Stimulated activated naive B cell treated with anti-CD40 and anti-IgM and Interleukin-4, amounts not matched to agents 10 μg/mL and 1 μg/mL and 100 μg/mL, for 72 hours (primary cell): ENCODE data around the gene SMIM10.
"Not testable (repeated sequence)": the region's sequence is repeated elsewhere in the genome, so short reads cannot be mapped to it uniquely, and the experiment has no call there.

ENCODE experiments used
- ATAC-seq, 2 donors: fragments of 150-1000 bp; cut with Tn5 transposase; replicated peaks; 2 replicates each; pipeline ENCODE4 v1.10.0; 2021; ENCODE audit warnings: moderate library complexity in 1 of 2
- DNase-seq: peaks from one replicate; pipeline ENCODE4 v3.0.0; 2021
- H3K27ac Mint-ChIP-seq: one replicate; pipeline ENCODE4 v1.8.0; 2022; ENCODE audit warnings: mild to moderate bottlenecking, mixed read lengths
- H3K27me3 Mint-ChIP-seq, 2 donors: one replicate each; pipeline ENCODE4 v1.8.0; 2022; ENCODE audit warnings: mixed read lengths in 2 of 2
- H3K36me3 Mint-ChIP-seq, 2 donors: one replicate each; pipeline ENCODE4 v1.8.0; 2022; ENCODE audit warnings: mixed read lengths in 2 of 2, mild to moderate bottlenecking in 1 of 2
- H3K4me1 Mint-ChIP-seq, 2 donors: one replicate each; pipeline ENCODE4 v1.8.0; 2022; ENCODE audit warnings: mixed read lengths in 2 of 2, mild to moderate bottlenecking in 1 of 2
- H3K4me3 Mint-ChIP-seq, 2 donors: one replicate each; pipeline ENCODE4 v1.8.0; 2022; ENCODE audit warnings: mild to moderate bottlenecking in 2 of 2, mixed read lengths in 2 of 2, moderate library complexity in 1 of 2
- H3K9me3 Mint-ChIP-seq, 2 donors: one replicate each; pipeline ENCODE4 v1.8.0; 2022; ENCODE audit warnings: mixed read lengths in 2 of 2, mild to moderate bottlenecking in 1 of 2

The SMIM10 gene

GRCh38 chrX:134990801-134991481 lies at the start of gene SMIM10:
TSS of gene SMIM10 (plus strand) at chrX:134990991. CDS start at chrX:134991096, 105 bp downstream.
- peak; percentile 76 to 78 for ATAC-seq
- peak within 1 kb of the TSS; percentile 83 to 84 for H3K4me3 Mint-ChIP-seq
- no peaks in the 10 kb centered on the region for H3K9me3 Mint-ChIP-seq
- DNase-seq, result peak; percentile 9
- peak within 1 kb of the TSS; percentile 82 for H3K27ac Mint-ChIP-seq
- H3K27me3 Mint-ChIP-seq, result peaks cover 19 to 29% of the 10 kb centered on the region in 2 donors
- H3K4me1 Mint-ChIP-seq, result peaks cover 5 to 15% of the 10 kb centered on the region in 2 donors
- no peaks in the 10 kb centered on the region for H3K36me3 Mint-ChIP-seq

- not testable (repeated sequence) for H3K4me3 Mint-ChIP-seq, H3K36me3 Mint-ChIP-seq, H3K27me3 Mint-ChIP-seq, ATAC-seq, H3K9me3 Mint-ChIP-seq, H3K27ac Mint-ChIP-seq, H3K4me1 Mint-ChIP-seq, DNase-seq
Measured at GRCh38 chrX:134946364-134946763, 44.4 kb upstream of the SMIM10 start.

- Mint-ChIP-seq H3K4me3 (no peak overlapping the region), H3K27ac (no peak overlapping the region), H3K27me3 (peaks cover 4 to 6% of the 10 kb centered on the region in 2 donors), H3K4me1 (no peaks in the 10 kb centered on the region), H3K36me3 (no peaks in the 10 kb centered on the region), H3K9me3 (no peaks in the 10 kb centered on the region)
- no peak for ATAC-seq
- no peak for DNase-seq
Measured at GRCh38 chrX:134948333-134949241, 42.2 kb upstream of the SMIM10 start.

- no peak for DNase-seq
- H3K36me3 Mint-ChIP-seq, result no peaks in the 10 kb centered on the region
- peaks cover 0 to 6% of the 10 kb centered on the region in 2 donors for H3K27me3 Mint-ChIP-seq
- no peak overlapping the region for H3K27ac Mint-ChIP-seq
- ATAC-seq, result no peak
- H3K4me1 Mint-ChIP-seq, result no peaks in the 10 kb centered on the region
- H3K9me3 Mint-ChIP-seq, result no peaks in the 10 kb centered on the region
- H3K4me3 Mint-ChIP-seq, result no peak overlapping the region
Measured at GRCh38 chrX:134949271-134949670, 41.5 kb upstream of the SMIM10 start.

GRCh38 chrX:134957836-134958235 lies 33.0 kb upstream of the SMIM10 start:
- H3K27ac Mint-ChIP-seq, result no peak overlapping the region
- H3K27me3 Mint-ChIP-seq, result peaks cover 11 to 25% of the 10 kb centered on the region in 2 donors
- ATAC-seq (no peak), DNase-seq (no peak)
- no peaks in the 10 kb centered on the region for H3K36me3 Mint-ChIP-seq
- no peak overlapping the region for H3K4me3 Mint-ChIP-seq
- H3K9me3 Mint-ChIP-seq, result no peaks in the 10 kb centered on the region
- no peaks in the 10 kb centered on the region for H3K4me1 Mint-ChIP-seq

GRCh38 chrX:134960366-134960765 lies 30.4 kb upstream of the SMIM10 start:
- not testable (repeated sequence) for H3K9me3 Mint-ChIP-seq, DNase-seq, H3K4me3 Mint-ChIP-seq, H3K4me1 Mint-ChIP-seq, H3K36me3 Mint-ChIP-seq, H3K27ac Mint-ChIP-seq, ATAC-seq
- H3K27me3 Mint-ChIP-seq, result peaks cover 22 to 28% of the 10 kb centered on the region in 2 donors

- no peak overlapping the region for H3K27ac Mint-ChIP-seq
- peaks cover 23 to 28% of the 10 kb centered on the region in 2 donors for H3K27me3 Mint-ChIP-seq
- H3K9me3 Mint-ChIP-seq, result no peaks in the 10 kb centered on the region
- H3K36me3 Mint-ChIP-seq, result no peaks in the 10 kb centered on the region
- H3K4me3 Mint-ChIP-seq, result no peak overlapping the region
- peaks cover 0 to 3% of the 10 kb centered on the region in 2 donors for H3K4me1 Mint-ChIP-seq
- DNase-seq, result no peak
- no peak for ATAC-seq
Measured at GRCh38 chrX:134963041-134963440, 27.8 kb upstream of the SMIM10 start.

- Mint-ChIP-seq H3K27me3 (peaks cover 0 to 11% of the 10 kb centered on the region in 2 donors), H3K4me3 (no peak overlapping the region), H3K36me3 (no peaks in the 10 kb centered on the region), H3K27ac (no peak overlapping the region), H3K4me1 (peaks cover 0 to 3% of the 10 kb centered on the region in 2 donors), H3K9me3 (no peaks in the 10 kb centered on the region)
- ATAC-seq (no peak), DNase-seq (no peak)
Measured at GRCh38 chrX:134969726-134970125, 21.1 kb upstream of the SMIM10 start.

GRCh38 chrX:134971926-134972325 lies 18.9 kb upstream of the SMIM10 start:
- H3K36me3 Mint-ChIP-seq, result no peaks in the 10 kb centered on the region
- H3K9me3 Mint-ChIP-seq, result no peaks in the 10 kb centered on the region
- no peak for ATAC-seq
- no peak overlapping the region for H3K27ac Mint-ChIP-seq
- no peak for DNase-seq
- H3K27me3 Mint-ChIP-seq, result peaks cover 0 to 11% of the 10 kb centered on the region in 2 donors
- H3K4me1 Mint-ChIP-seq, result no peaks in the 10 kb centered on the region
- no peak overlapping the region for H3K4me3 Mint-ChIP-seq

GRCh38 chrX:134975516-134975915 lies 15.3 kb upstream of the SMIM10 start:
- no peak for DNase-seq
- Mint-ChIP-seq H3K4me1 (no peaks in the 10 kb centered on the region), H3K27ac (no peak overlapping the region), H3K9me3 (no peaks in the 10 kb centered on the region), H3K27me3 (peaks cover 0 to 11% of the 10 kb centered on the region in 2 donors), H3K4me3 (no peak overlapping the region), H3K36me3 (no peaks in the 10 kb centered on the region)
- no peak for ATAC-seq

- Mint-ChIP-seq H3K36me3 (no peaks in the 10 kb centered on the region), H3K4me3 (no peak overlapping the region), H3K27me3 (no peaks in the 10 kb centered on the region), H3K4me1 (no peaks in the 10 kb centered on the region), H3K27ac (no peak overlapping the region), H3K9me3 (no peaks in the 10 kb centered on the region)
- ATAC-seq (no peak), DNase-seq (no peak)
Measured at GRCh38 chrX:134981910-134982309, 8.9 kb upstream of the SMIM10 start.

- no peak overlapping the region for H3K27ac Mint-ChIP-seq
- no peaks in the 10 kb centered on the region for H3K27me3 Mint-ChIP-seq
- H3K4me1 Mint-ChIP-seq, result no peaks in the 10 kb centered on the region
- H3K4me3 Mint-ChIP-seq, result no peak overlapping the region
- H3K9me3 Mint-ChIP-seq, result no peaks in the 10 kb centered on the region
- ATAC-seq, result no peak
- H3K36me3 Mint-ChIP-seq, result no peaks in the 10 kb centered on the region
- DNase-seq, result no peak
Measured at GRCh38 chrX:134982748-134983147, 8.0 kb upstream of the SMIM10 start.

GRCh38 chrX:134985479-134985878 lies 5.3 kb upstream of the SMIM10 start:
- Mint-ChIP-seq H3K36me3 (no peaks in the 10 kb centered on the region), H3K9me3 (no peaks in the 10 kb centered on the region), H3K27ac (no peak overlapping the region), H3K27me3 (peaks cover 0 to 14% of the 10 kb centered on the region in 2 donors), H3K4me1 (no peaks in the 10 kb centered on the region), H3K4me3 (no peak overlapping the region)
- DNase-seq (no peak), ATAC-seq (no peak)

GRCh38 chrX:134990475-134990800 lies 353 bp upstream of the SMIM10 start:
- no peak overlapping the region for H3K27ac Mint-ChIP-seq
- DNase-seq (no peak), ATAC-seq (no peak)
- H3K36me3 Mint-ChIP-seq, result no peaks in the 10 kb centered on the region
- H3K9me3 Mint-ChIP-seq, result no peaks in the 10 kb centered on the region
- peaks cover 19 to 26% of the 10 kb centered on the region in 2 donors for H3K27me3 Mint-ChIP-seq
- H3K4me3 Mint-ChIP-seq, result peak overlapping the region in 1 of 2 donors; percentile 83
- peaks cover 5 to 15% of the 10 kb centered on the region in 2 donors for H3K4me1 Mint-ChIP-seq

GRCh38 chrX:134997646-134998045 lies 6.9 kb downstream of the SMIM10 start:
- Mint-ChIP-seq H3K27ac (no peak overlapping the region), H3K36me3 (no peaks in the 10 kb centered on the region), H3K4me1 (no peaks in the 10 kb centered on the region), H3K4me3 (no peak overlapping the region), H3K9me3 (no peaks in the 10 kb centered on the region), H3K27me3 (peaks cover under 1 to 6% of the 10 kb centered on the region in 2 donors)
- ATAC-seq, result no peak
- DNase-seq, result no peak
